B cell (primary cell): ENCODE measurements around the gene PICK1. TPM values are rescaled to one million over a fixed set of nuclear protein-coding genes. Genes with fewer than 3 reads are reported as not detected.

Experiments
- ATAC-seq: fragments of 200-7000 bp; cut with Tn5 transposase; one replicate; pipeline ENCODE4 v1.10.0; 2021; ENCODE audit warnings: low read depth, mild to moderate bottlenecking, moderate number of reproducible peaks, moderate library complexity
- CTCF ChIA-PET: fragments of 350-600 bp; sonication (Branson Sonifier 250); formaldehyde crosslinking; loops from one replicate; lab custom pipeline; 2021; ENCODE audit warnings: antibody characterized with exemption, inconsistent platforms; lab: Charles Lee
- POLR2A ChIA-PET: fragments of 350-600 bp; sonication (Branson Sonifier 250); formaldehyde crosslinking; loops from one replicate; lab custom pipeline; 2021; ENCODE audit warnings: antibody characterized with exemption; lab: Charles Lee
- DNase-seq: peaks from one replicate; pipeline ENCODE4 v3.0.0; 2013
- H2AFZ ChIP-seq: 2 replicates; pipeline ENCODE4 v1.6.1; 2012; ENCODE audit warnings: mild to moderate bottlenecking, low read depth, low read length; ENCODE audit not compliant: insufficient read depth, poor library complexity, severe bottlenecking
- H3K27ac ChIP-seq, 2 donors: 1 replicate in 1 of 2; 2 replicates in 1 of 2; pipeline ENCODE4 v1.5.1; 2012 to 2013; ENCODE audit warnings: low read length in 2 of 2, mild to moderate bottlenecking in 2 of 2, moderate library complexity in 1 of 2
- H3K27me3 ChIP-seq, 4 experiments: fragments of 200-600 bp in 1 of 4; sonication (generic) in 1 of 4; replicated peaks in 1 of 4; 1 replicate in 2 of 4; 2 replicates in 2 of 4; pipeline versions ENCODE4 v1.6.1 to v1.7.0; 2013 to 2016; ENCODE audit warnings: low read length in 3 of 4, mild to moderate bottlenecking in 2 of 4, mixed read lengths in 1 of 4, moderate library complexity in 1 of 4; ENCODE audit not compliant: insufficient read depth in 4 of 4, control insufficient read depth in 3 of 4; ENCODE audit errors: control extremely low read depth in 1 of 4
- H3K36me3 ChIP-seq, 2 experiments: replicated peaks in 1 of 2; 1 replicate in 1 of 2; 2 replicates in 1 of 2; pipeline versions ENCODE4 v1.6.1 to v1.7.1; 2013; ENCODE audit warnings: low read length in 1 of 2; ENCODE audit not compliant: insufficient read depth in 2 of 2, control insufficient read depth in 1 of 2; ENCODE audit errors: control extremely low read depth in 1 of 2, extremely low read depth in 1 of 2
- H3K4me1 ChIP-seq, 2 donors: fragments of 200-600 bp in 1 of 2; sonication (generic) in 1 of 2; 1 replicate in 1 of 2; 2 replicates in 1 of 2; pipeline versions ENCODE4 v1.5.1 to v1.6.1; 2013 to 2017; ENCODE audit warnings: low read length in 2 of 2; ENCODE audit not compliant: control insufficient read depth in 2 of 2, insufficient read depth in 2 of 2
- H3K4me2 ChIP-seq: replicated peaks from 2 replicates; pipeline ENCODE3; 2012; ENCODE audit warnings: mild to moderate bottlenecking, low read depth, low read length; ENCODE audit not compliant: poor library complexity, severe bottlenecking
- H3K4me3 ChIP-seq, 5 experiments: fragments of 200-600 bp in 1 of 5; sonication (generic) in 1 of 5; 1 replicate in 3 of 5; 2 replicates in 2 of 5; pipeline versions ENCODE4 v1.5.1 to v1.7.0; 2011 to 2016; ENCODE audit warnings: low read length in 4 of 5, mild to moderate bottlenecking in 4 of 5, low read depth in 2 of 5, control low read depth in 1 of 5, moderate library complexity in 1 of 5; ENCODE audit not compliant: insufficient read depth in 1 of 5; ENCODE audit errors: control extremely low read depth in 1 of 5, extremely low read depth in 1 of 5
- H3K79me2 ChIP-seq: fragments of 200-600 bp; sonication (generic); one replicate; pipeline ENCODE4 v1.6.0; 2016; ENCODE audit warnings: low read length; ENCODE audit not compliant: control insufficient read depth, insufficient read depth
- H3K9ac ChIP-seq: fragments of 200-600 bp; sonication (generic); 2 replicates; pipeline ENCODE4 v1.6.1; 2017; ENCODE audit warnings: mild to moderate bottlenecking, low read length, moderate library complexity
- H3K9me3 ChIP-seq, 3 donors: one replicate each; pipeline versions ENCODE4 v1.6.1 to v1.7.1; 2013; ENCODE audit warnings: low read length in 2 of 3; ENCODE audit not compliant: control insufficient read depth in 2 of 3, insufficient read depth in 1 of 3; ENCODE audit errors: control extremely low read depth in 1 of 3
- H4K20me1 ChIP-seq: 2 replicates; pipeline ENCODE4 v1.6.0; 2012; ENCODE audit warnings: mild to moderate bottlenecking, low read length; ENCODE audit not compliant: insufficient read depth, control insufficient read depth, poor library complexity, severe bottlenecking
- H3K27ac Mint-ChIP-seq: one replicate; pipeline ENCODE4 v1.8.0; 2021; ENCODE audit warnings: mixed read lengths
- H3K27me3 Mint-ChIP-seq: one replicate; pipeline ENCODE4 v1.8.0; 2021; ENCODE audit warnings: mixed read lengths
- H3K4me1 Mint-ChIP-seq: one replicate; pipeline ENCODE4 v1.8.0; 2021; ENCODE audit warnings: mixed read lengths
- H3K4me3 Mint-ChIP-seq: one replicate; pipeline ENCODE4 v1.8.0; 2021; ENCODE audit warnings: mixed read lengths
- H3K9me3 Mint-ChIP-seq: one replicate; pipeline ENCODE4 v1.8.0; 2022; ENCODE audit warnings: mixed read lengths; ENCODE audit not compliant: insufficient read depth
- CTCF ChIP-seq: fragments of 200-600 bp; IDR thresholded peaks from one replicate; pipeline ENCODE4 v1.8.0; 2022; ENCODE audit warnings: antibody characterized with exemption, mild to moderate bottlenecking
- EZH2 ChIP-seq: IDR thresholded peaks from 2 replicates; pipeline ENCODE4 v1.6.1; 2012; ENCODE audit warnings: borderline replicate concordance, low read depth, mild to moderate bottlenecking, moderate library complexity, low read length; ENCODE audit not compliant: insufficient read depth, poor library complexity, severe bottlenecking
- WGBS: methylation state at CpG from one replicate; pipeline ENCODE4 v1.1.5; 2013; ENCODE audit warnings: missing lambda C conversion rate; ENCODE audit not compliant: insufficient coverage; 5-methylcytosine and 5-hydroxymethylcytosine counted together
- intact Hi-C: fragments of 100-400 bp; cut with micrococcal nuclease; formaldehyde crosslinking; loops from one replicate; pipeline ENCODE4 v1.10.0; 2022
- polyA plus RNA-seq: library from polyadenylated mRNA; depleted of rRNA; stranded (reverse); fragments of >200 nt; gene quantifications from 2 replicates; pipeline ENCODE4 v1.2.3, GENCODE V29; 2012
- total RNA-seq, 2 donors: library from RNA; stranded (reverse); fragments of 120-200 nt in 1 of 2; gene quantifications; 1 replicate in 1 of 2; 2 replicates in 1 of 2; pipeline versions ENCODE4 v1.2.3 to v1.2.4, GENCODE V29; 2013 to 2022

Gene PICK1
- total and polyA plus RNA-seq, 2 donors (not counting 1 experiment from before 2014, with no cell fraction given), result 34.2 to 37.4 TPM

- Mint-ChIP-seq H3K27me3 (peaks cover 26% of the 10 kb centered on the region), H3K27ac (no peak overlapping the region), H3K9me3 (no peaks in the 10 kb centered on the region), H3K4me1 (no peaks in the 10 kb centered on the region), H3K4me3 (no peak overlapping the region)
- H3K4me1 ChIP-seq, result peaks cover 1 to 2% of the 10 kb centered on the region in 2 donors
- no peak overlapping the region for H3K4me3 ChIP-seq
- H3K27ac ChIP-seq, result no peak overlapping the region
- 94% methylated on average over 11 of the region's 12 CpGs for WGBS
- H2AFZ ChIP-seq, result no peak overlapping the region
- H3K9ac ChIP-seq, result no peak overlapping the region
- no peaks in the 10 kb centered on the region for H4K20me1 ChIP-seq
- ChIA-PET POLR2A (no interaction called here), CTCF (no interaction called here)
- H3K4me2 ChIP-seq, result no peak overlapping the region
- TF ChIP-seq CTCF, result no peak
- no peak for TF ChIP-seq EZH2
- no peaks in the 10 kb centered on the region for H3K79me2 ChIP-seq
- peaks cover 0 to 26% (median 9%) of the 10 kb centered on the region in 4 experiments for H3K27me3 ChIP-seq
- H3K36me3 ChIP-seq, result no peaks in the 10 kb centered on the region
- ATAC-seq, result no peak
- intact Hi-C loops, result no loop called here
- H3K9me3 ChIP-seq, result no peaks in the 10 kb centered on the region
- no peak for DNase-seq
Observed at GRCh38 chr22:38087855-38088254, 30.7 kb downstream of the PICK1 start.

- 49% methylated on average over 55 of the region's 85 CpGs for WGBS
- peaks cover 20% of the 10 kb centered on the region for H3K27me3 Mint-ChIP-seq
- POLR2A ChIA-PET, result no interaction called here
Observed at GRCh38 chr22:38088629-38089473, 31.6 kb downstream of the PICK1 start.

More at GRCh38 chr22:38088629-38089473, 31.6 kb downstream of the PICK1 start:
- no peak overlapping the region for H3K9ac ChIP-seq
- H3K27ac ChIP-seq, result no peak overlapping the region
- no peaks in the 10 kb centered on the region for H3K79me2 ChIP-seq
- DNase-seq (no peak), ATAC-seq (no peak)
- H3K27ac Mint-ChIP-seq, result no peak overlapping the region
- H3K4me1 ChIP-seq, result no peaks in the 10 kb centered on the region
- H3K27me3 ChIP-seq, result peaks cover 0 to 16% (median 4%) of the 10 kb centered on the region in 4 experiments
- no peaks in the 10 kb centered on the region for H3K36me3 ChIP-seq
- no peak overlapping the region for H3K4me3 Mint-ChIP-seq
- H2AFZ ChIP-seq, result no peak overlapping the region
- H3K4me1 Mint-ChIP-seq, result no peaks in the 10 kb centered on the region
- H4K20me1 ChIP-seq, result no peaks in the 10 kb centered on the region
- H3K4me2 ChIP-seq, result no peak overlapping the region
- intact Hi-C loops, result no loop called here
- CTCF ChIA-PET, result interaction anchor here (1.7 kb wide), 1 partner anchor 10 kb away, joined by 4 read pairs; no protein-coding TSS in a partner anchor
- no peaks in the 10 kb centered on the region for H3K9me3 Mint-ChIP-seq
- H3K4me3 ChIP-seq, result no peak overlapping the region
- no peaks in the 10 kb centered on the region for H3K9me3 ChIP-seq
- TF ChIP-seq EZH2 (no peak), CTCF (no peak)
